Measurements from ENCODE around the gene ADCYAP1R1. TPM values are rescaled to one million over a fixed set of nuclear protein-coding genes. Genes with fewer than 3 reads are reported as not detected.

Gene ADCYAP1R1
- total RNA-seq, 2 donors from 2014 or later: 1.0 to 4.8 TPM

- ATAC-seq (no peak), DNase-seq (no peak)
- intact Hi-C loops (cut with DNase I): no loop called here
Measured at GRCh38 chr7:31078363-31078990, 26.4 kb downstream of the ADCYAP1R1 start.

- no peak for DNase-seq
- ATAC-seq: no peak
- intact Hi-C loops (cut with DNase I): no loop called here
Measured at GRCh38 chr7:31079126-31079823, 27.2 kb downstream of the ADCYAP1R1 start.

- DNase-seq: no peak
- intact Hi-C loops (cut with DNase I): no loop called here
- ATAC-seq: no peak
Measured at GRCh38 chr7:31079824-31080511, 27.9 kb downstream of the ADCYAP1R1 start.

DNA sequence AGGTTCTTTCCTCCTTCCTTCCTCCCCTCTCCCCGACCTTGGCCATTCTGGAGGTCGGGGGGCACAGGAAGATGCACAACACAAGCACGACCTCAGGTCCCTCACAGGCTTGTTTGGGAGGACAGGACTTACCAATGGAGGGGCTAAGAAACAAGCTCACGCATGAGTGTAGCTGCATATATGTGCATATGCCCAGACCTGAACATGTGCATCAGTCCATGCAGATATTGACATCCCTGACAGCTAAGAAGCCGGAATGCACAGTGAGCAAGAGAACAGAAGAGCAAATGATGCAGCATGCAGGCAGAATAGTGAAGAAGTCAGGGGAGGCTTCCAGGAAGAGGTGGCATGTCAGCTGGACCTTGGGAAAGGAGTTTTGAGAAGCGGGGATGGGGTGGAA lies 28.7 kb downstream of the ADCYAP1R1 start:
- no peak for DNase-seq
- intact Hi-C loops (cut with DNase I): no loop called here
- no peak for ATAC-seq

DNA sequence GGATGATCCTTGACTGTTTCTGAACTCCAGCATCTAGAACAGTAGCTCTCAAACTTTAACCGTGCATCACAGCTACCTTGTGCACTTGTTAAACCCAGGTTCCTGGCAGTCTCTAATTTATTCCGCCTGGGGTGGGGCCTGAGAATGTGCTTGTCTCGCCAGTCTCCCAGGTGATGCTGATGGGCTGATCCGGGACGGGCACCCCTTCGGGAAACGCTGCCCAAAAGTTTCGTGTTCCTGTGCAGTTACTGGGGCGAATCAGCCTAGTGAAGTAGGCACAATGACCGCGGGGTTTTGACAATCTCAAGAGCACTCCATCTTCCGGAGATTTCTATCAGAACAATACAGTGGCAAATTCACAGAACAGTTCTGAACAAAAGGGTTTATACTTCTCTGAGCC lies 29.9 kb downstream of the ADCYAP1R1 start:
- ATAC-seq (no peak), DNase-seq (no peak)

GRCh38 chr7:31082447-31082846 lies 30.3 kb downstream of the ADCYAP1R1 start:
- peak in 1 of 2 donors; percentile 26 for ATAC-seq

More for the DNA sequence above, 29.9 kb downstream of the ADCYAP1R1 start:
- intact Hi-C loops (cut with DNase I): no loop called here

GRCh38 chr7:31083210-31083786 lies 31.2 kb downstream of the ADCYAP1R1 start:
- no peak for DNase-seq
- ATAC-seq: peak in 1 of 2 donors; percentile 28
- intact Hi-C loops (cut with DNase I): no loop called here

More at GRCh38 chr7:31082447-31082846, 30.3 kb downstream of the ADCYAP1R1 start:
- intact Hi-C loops (cut with DNase I): no loop called here
- no peak for DNase-seq

GRCh38 chr7:31084226-31084625 lies 32.1 kb downstream of the ADCYAP1R1 start:
- ATAC-seq: no peak

DNA sequence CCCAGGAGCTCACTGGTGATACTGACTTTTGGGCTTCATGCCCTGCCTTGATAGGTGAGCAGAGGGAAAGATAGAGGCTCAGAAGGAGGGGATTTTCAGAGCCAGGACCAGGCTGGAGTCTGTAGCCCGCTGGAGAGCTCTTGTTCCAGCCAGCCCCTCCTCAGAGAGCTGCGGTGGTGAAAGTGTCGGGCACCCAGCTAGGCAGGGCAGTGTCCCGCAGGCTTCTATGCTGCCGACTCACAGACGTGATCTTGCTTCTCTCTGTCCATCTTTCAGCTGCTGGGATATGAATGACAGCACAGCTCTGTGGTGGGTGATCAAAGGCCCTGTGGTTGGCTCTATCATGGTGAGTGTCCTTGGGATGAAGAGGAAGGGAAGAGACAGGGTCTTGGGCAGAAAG lies 35.2 kb downstream of the ADCYAP1R1 start:
- intact Hi-C loops (cut with DNase I): no loop called here
- ATAC-seq: no peak
- DNase-seq: no peak

More at GRCh38 chr7:31084226-31084625, 32.1 kb downstream of the ADCYAP1R1 start:
- no peak for DNase-seq
- intact Hi-C loops (cut with DNase I): no loop called here

DNA sequence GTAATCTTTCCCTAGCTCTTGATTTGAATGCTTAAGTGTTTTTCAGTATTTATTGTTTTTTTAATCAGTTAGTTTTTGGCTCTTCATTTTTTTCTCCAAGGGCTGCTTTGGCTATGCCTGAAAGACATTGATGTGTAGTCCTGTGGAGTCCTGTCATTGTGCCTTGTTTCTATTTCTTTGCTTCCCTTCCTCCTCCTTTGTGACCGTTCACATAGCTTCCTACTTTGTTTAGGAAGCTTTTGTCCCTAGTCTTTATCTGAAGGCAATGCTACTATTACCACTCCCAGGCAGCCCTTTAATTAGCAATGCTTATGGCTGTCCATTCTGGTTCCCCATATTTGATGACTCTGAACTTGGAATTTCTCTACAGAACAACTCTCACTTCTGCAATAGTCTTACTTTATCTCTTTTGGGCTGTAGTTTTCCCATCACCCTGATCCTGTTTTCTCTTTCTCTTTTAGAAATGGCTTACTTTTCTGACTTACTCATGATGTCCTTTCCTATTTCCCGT lies 39.9 kb downstream of the ADCYAP1R1 start:
- intact Hi-C loops (cut with DNase I): no loop called here
- no peak for DNase-seq

GRCh38 chr7:31092606-31093005 lies 40.5 kb downstream of the ADCYAP1R1 start:
- ATAC-seq (no peak), DNase-seq (no peak)
- intact Hi-C loops (cut with DNase I): no loop called here

More for the DNA sequence above, 39.9 kb downstream of the ADCYAP1R1 start:
- ATAC-seq: no peak

DNA sequence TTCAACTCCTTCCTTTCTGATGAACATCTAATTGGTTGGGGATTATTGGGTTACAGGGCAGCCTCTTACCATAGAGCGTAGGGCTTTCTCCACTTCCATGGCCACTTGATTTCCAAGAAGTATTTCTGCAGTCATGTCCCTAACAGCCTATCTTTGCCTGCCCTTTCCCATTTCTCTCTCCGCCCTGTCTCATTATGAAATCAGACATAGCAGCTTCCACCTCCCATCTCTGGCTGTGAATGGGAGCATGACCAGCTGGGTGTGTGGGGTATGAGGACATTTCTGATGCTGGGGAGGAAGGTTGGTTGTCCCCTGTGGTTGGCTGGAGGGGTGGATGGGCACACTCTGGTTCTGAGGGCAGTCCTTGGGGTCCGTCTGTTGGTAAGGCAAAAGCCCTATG lies 41.2 kb downstream of the ADCYAP1R1 start:
- intact Hi-C loops (cut with DNase I): no loop called here
- ATAC-seq (no peak), DNase-seq (no peak)

DNA sequence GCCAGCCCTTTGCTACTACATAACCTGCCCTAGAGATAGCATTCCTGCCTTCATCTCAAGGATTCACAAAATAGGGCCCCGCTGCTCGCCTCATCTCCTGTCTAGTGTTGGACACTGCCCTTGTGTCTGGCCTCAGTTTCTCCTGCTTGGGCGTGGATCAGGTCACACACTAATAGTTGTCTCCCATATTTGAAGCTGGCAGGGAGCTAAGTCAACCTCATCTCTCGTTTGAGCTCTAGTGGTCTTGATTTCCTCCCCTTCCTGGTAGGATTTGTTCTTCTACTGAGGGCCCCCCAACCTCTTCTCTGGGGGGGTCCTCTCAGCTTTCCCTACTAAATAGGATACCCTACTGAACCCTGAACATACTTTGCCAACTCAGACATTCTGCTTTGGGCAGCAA lies 42.2 kb downstream of the ADCYAP1R1 start:
- ATAC-seq (no peak), DNase-seq (no peak)
- intact Hi-C loops (cut with DNase I): no loop called here

GRCh38 chr7:31095286-31096197 lies 43.4 kb downstream of the ADCYAP1R1 start:
- intact Hi-C loops (cut with DNase I): no loop called here
- ATAC-seq: no peak
- no peak for DNase-seq

DNA sequence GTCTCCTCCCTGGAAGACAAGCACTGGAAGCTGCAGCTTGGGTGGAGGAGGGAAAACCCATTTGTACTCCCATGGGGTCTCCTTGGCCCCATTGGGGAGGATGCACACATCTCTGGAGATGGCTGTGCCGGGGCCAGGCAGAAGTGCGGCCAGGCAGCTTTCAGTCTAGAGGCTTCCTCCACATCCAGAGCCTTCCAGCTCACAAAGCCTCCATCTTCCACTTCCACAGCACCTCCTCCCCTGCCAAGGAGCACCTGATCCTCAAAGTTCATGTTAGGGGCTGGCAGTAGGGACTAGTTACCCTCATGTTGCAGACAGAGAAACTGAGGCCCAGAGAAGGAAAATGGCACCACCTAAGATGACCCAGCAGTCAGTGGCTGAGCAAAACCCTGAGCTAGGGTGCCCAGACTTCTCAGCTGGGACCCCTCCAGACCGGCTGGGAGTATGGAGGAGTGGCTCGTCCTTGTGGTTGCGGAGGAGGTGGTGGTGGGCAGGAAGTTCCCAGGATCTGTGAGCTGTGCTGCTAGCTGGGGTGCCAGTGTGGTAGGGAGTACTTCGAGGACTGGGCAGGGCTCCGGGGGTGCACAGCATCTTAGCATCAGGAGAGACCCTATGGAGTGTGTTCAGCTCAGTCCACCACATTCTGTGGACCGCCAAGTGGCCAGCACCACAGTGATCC lies 44.2 kb downstream of the ADCYAP1R1 start:
- intact Hi-C loops (cut with DNase I): no loop called here
- DNase-seq: no peak
- ATAC-seq: no peak

DNA sequence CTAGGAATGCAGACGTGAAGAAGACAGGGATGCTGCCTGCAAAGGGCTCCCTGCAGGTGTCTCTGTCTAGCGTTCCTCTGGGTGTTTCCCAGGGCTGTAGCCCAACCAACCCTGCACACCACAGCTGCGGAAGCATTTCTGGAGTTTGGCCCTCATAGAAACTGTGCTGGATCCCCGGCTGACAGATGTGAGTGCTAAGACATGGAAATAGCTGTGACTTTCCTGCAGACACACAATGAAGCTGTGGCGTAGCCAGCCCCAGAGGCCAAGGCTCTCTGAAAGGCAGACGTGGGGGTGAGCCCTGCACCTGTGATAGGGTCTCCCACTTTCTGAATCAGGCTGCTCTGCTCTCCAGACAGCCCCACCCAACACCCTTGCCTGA lies 44.8 kb downstream of the ADCYAP1R1 start:
- no peak for ATAC-seq
- intact Hi-C loops (cut with DNase I): no loop called here
- no peak for DNase-seq

DNA sequence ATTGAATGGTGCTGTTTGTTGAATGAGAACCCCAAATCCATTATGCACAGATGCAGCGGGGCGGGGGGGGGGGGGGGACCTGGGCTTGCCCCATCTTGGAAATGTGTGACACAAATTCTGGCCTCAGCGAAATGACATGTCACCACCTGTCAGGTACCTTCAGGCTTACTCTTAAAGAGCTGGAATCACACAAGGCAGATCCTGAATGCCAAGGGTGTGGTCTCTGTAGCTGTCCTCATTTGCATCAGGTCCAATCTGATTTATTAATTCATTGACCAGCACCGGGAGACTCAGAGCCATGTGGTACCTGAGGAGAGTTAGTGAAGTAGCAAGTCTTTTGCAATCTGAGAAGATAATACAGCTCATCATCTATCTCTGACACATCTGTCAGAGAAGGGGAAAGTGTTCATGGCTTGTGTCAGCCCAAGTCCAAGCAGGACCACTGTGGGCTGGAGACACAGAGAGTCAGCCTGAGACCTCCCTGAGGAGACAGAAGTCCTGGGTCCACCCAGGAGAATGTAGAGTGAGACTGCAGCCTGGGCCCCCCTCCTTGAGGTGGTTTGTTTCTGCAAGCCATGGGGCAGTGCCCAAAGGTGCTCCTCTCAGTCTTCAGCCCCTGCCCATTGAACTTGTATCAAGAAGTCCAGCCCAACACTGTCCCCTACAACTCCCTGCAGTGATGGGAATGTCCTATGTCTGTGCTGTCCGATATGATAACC lies 46.7 kb downstream of the ADCYAP1R1 start:
- ATAC-seq (no peak), DNase-seq (no peak)
- intact Hi-C loops (cut with DNase I): no loop called here
